Gastrocnemius medialis (tissue), 4 donors: ENCODE measurements around the gene ACACB. TPM values are rescaled to one million over a fixed set of nuclear protein-coding genes. Genes with fewer than 3 reads are reported as not detected.

Source experiments
- ATAC-seq, 2 donors: fragments of 150-250 bp; one replicate each; pipeline ENCODE4 v1.9.1; 2016
- DNase-seq, 2 donors: peaks; one replicate each; pipeline ENCODE4 v3.0.0-alpha.2; 2019
- H3K27ac ChIP-seq, 4 donors: fragments of 200-600 bp; sonication (generic); 1 replicate in 1 of 4; 2 replicates in 3 of 4; pipeline ENCODE4 v1.5.1; 2016 to 2018; ENCODE audit warnings: mild to moderate bottlenecking in 2 of 4, moderate library complexity in 1 of 4
- H3K27me3 ChIP-seq, 3 donors: fragments of 200-600 bp; sonication (generic) in 2 of 3; 1 replicate in 1 of 3; 2 replicates in 2 of 3; pipeline versions ENCODE4 v1.5.1 to v1.6.0; 2016 to 2019; ENCODE audit warnings: mild to moderate bottlenecking in 1 of 3, moderate library complexity in 1 of 3
- H3K36me3 ChIP-seq, 2 donors: fragments of 200-600 bp; sonication (generic) in 1 of 2; one replicate each; pipeline ENCODE4 v1.5.1; 2017 to 2018
- H3K4me1 ChIP-seq, 2 donors: fragments of 200-600 bp; sonication (generic) in 1 of 2; one replicate each; pipeline ENCODE4 v1.5.1; 2016 to 2017; ENCODE audit warnings: mild to moderate bottlenecking in 2 of 2
- H3K4me3 ChIP-seq, 4 donors: fragments of 200-600 bp; sonication (generic) in 3 of 4; 1 replicate in 1 of 4; 2 replicates in 3 of 4; pipeline ENCODE4 v1.5.1; 2016 to 2019; ENCODE audit warnings: mild to moderate bottlenecking in 2 of 4
- H3K9me3 ChIP-seq, 3 donors: fragments of 200-600 bp; sonication (generic) in 2 of 3; 1 replicate in 1 of 3; 2 replicates in 2 of 3; pipeline ENCODE4 v1.5.1; 2016 to 2019
- POLR2A ChIP-seq, 2 donors: fragments of 450-650 bp; IDR thresholded peaks; one replicate each; pipeline ENCODE4 v1.6.1; 2017; ENCODE audit warnings: antibody characterized with exemption in 2 of 2, mild to moderate bottlenecking in 2 of 2, moderate library complexity in 2 of 2
- in situ Hi-C, 4 donors: fragments of 200-750 bp; cut with MboI; loops; one replicate each; pipeline versions ENCODE4 v1.15.0 to v1.8.0; 2017; ENCODE audit warnings: low sequenced_read_pairs in 4 of 4
- intact Hi-C: fragments of 100-400 bp; cut with DNase I; formaldehyde crosslinking; loops from one replicate; pipeline ENCODE4 v1.15.1; 2023; ENCODE audit warnings: low total_unique reads
- total RNA-seq, 4 donors: library from RNA; depleted of rRNA; stranded (reverse); fragments of >200 nt; gene quantifications; one replicate each; pipeline versions ENCODE4 v1.1.0 to v1.2.3, GENCODE V29; 2016
- TF ChIP-seq, protein P1 (sequence below), 5 experiments: fragments of 450-650 bp in 3 of 5; fragments of 200-600 bp in 2 of 5; sonication (generic) in 2 of 5; IDR thresholded peaks in 4 of 5; conservative IDR thresholded peaks in 1 of 5; 1 replicate in 4 of 5; 2 replicates in 1 of 5; pipeline ENCODE4 v1.5.1; 2016 to 2019; ENCODE audit warnings: antibody characterized with exemption in 5 of 5, mild to moderate bottlenecking in 3 of 5, moderate library complexity in 3 of 5

ACACB gene
- total RNA-seq, 4 donors from 2014 or later, result 595 to 1,103 (median 698) TPM

DNA sequence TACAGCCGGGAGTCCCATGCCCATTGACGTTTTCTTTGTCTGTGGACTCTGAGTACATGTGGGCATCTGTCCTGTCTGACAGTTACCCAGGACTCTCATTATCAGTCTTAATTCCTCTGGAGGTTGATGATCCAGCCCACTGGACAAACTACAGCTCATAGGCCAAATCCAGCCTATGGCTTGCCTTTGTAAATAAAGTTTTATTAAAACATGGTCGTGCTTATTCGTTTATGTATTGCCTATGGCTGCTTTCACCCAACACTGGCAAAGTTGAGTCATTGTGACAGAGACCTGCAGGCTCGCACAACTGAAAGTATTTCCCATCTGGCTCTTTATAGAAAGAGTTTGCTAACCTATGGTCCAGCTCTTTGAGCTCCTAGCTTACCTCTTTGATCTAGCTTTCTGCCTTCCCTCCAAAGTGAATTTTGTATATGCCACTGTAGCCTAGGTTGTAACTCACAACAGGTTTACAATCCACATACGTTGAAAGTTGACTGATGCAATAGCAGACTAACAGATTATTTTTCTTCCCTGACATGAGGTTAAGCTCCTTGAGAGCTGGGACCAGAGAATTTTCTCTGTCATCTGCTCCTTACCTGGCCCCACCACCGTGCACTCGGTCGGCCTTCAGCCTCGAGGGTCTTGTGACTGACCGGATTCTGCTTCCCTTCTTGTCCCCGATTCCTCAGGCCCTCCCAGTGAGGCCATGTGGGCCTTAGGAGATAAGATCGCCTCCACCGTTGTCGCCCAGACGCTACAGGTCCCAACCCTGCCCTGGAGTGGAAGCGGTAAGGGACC is 57.3 kb downstream of the ACACB start:
- Histone ChIP-seq H3K27me3 (no peaks in the 10 kb centered on the region), H3K27ac (peak overlapping the region in 2 of 4 donors; percentile 40 to 54), H3K36me3 (peaks cover 46 to 100% of the 10 kb centered on the region in 2 donors), H3K4me3 (no peak overlapping the region), H3K4me1 (no peaks in the 10 kb centered on the region), H3K9me3 (no peaks in the 10 kb centered on the region)
- no peak for ATAC-seq
- intact Hi-C loops (loop anchor here (5.0 kb wide), 1 partner anchor 39 kb away; no protein-coding TSS in a partner anchor), in situ Hi-C loops (no loop called here)
- no peak for TF ChIP-seq POLR2A (IDR thresholded peaks at IDR 0.05)
- TF ChIP-seq, protein P1, sequence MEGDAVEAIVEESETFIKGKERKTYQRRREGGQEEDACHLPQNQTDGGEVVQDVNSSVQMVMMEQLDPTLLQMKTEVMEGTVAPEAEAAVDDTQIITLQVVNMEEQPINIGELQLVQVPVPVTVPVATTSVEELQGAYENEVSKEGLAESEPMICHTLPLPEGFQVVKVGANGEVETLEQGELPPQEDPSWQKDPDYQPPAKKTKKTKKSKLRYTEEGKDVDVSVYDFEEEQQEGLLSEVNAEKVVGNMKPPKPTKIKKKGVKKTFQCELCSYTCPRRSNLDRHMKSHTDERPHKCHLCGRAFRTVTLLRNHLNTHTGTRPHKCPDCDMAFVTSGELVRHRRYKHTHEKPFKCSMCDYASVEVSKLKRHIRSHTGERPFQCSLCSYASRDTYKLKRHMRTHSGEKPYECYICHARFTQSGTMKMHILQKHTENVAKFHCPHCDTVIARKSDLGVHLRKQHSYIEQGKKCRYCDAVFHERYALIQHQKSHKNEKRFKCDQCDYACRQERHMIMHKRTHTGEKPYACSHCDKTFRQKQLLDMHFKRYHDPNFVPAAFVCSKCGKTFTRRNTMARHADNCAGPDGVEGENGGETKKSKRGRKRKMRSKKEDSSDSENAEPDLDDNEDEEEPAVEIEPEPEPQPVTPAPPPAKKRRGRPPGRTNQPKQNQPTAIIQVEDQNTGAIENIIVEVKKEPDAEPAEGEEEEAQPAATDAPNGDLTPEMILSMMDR (IDR thresholded peaks at IDR 0.05 in 4 of 5, conservative IDR thresholded peaks at IDR 0.05 in 1 of 5), result no peak
- no peak for DNase-seq

DNA sequence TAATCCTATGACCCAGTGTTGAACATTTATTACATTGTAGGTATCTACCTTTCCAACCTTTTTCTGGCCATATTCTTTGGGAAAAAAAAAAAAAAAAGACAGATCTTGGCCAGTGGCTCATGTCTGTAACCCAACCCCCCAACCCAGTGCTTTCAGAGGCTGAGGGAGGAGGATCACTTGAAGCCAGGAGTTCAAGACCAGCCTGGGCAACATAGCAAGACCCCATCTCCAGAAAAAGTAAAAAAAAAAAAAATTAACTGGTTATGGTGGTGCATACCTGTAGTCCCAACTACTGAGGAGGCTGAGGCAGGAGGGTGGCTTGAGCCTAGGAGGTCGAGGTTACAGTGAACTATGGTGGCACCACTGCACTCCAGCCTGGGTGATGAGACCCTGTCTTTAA is 58.1 kb downstream of the ACACB start:
- Histone ChIP-seq H3K36me3 (peaks cover 49 to 100% of the 10 kb centered on the region in 2 donors), H3K27ac (peak overlapping the region in 2 of 4 donors; percentile 5 to 54)

DNA sequence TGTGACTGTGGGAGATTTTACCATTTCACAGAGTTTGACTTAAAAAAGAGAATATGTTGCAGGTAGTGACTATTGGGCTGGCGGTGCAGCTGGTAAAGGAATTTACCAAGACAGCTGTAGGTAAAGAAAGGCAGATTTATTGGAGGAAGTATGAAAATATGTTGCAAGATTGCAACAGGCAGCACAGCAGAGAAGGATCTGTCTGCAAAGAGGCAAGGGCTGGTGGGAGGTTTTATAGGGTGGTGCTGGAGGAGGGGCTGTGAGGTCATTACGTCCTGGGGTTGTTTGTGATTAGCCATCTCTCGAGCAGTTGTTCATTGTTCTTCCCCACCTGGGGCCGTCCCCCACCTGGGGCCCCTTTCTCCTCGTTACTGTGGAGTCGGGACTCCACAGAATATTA is 62.1 kb downstream of the ACACB start:
- TF ChIP-seq POLR2A (IDR thresholded peaks at IDR 0.05), result no peak
- TF ChIP-seq, protein P1 (IDR thresholded peaks at IDR 0.05 in 4 of 5, conservative IDR thresholded peaks at IDR 0.05 in 1 of 5), result no peak
- intact Hi-C loops, result no loop called here
- no peak for ATAC-seq
- DNase-seq, result no peak
- Histone ChIP-seq H3K27me3 (no peaks in the 10 kb centered on the region), H3K9me3 (no peaks in the 10 kb centered on the region), H3K36me3 (peaks cover 25 to 96% of the 10 kb centered on the region in 2 donors), H3K4me3 (no peak overlapping the region), H3K4me1 (no peaks in the 10 kb centered on the region), H3K27ac (no peak overlapping the region)
- in situ Hi-C loops, result no loop called here

More for the DNA sequence above, 58.1 kb downstream of the ACACB start:
- ATAC-seq (no peak), DNase-seq (no peak)
- Histone ChIP-seq H3K9me3 (no peaks in the 10 kb centered on the region), H3K27me3 (no peaks in the 10 kb centered on the region), H3K4me3 (no peak overlapping the region), H3K4me1 (no peaks in the 10 kb centered on the region)
- in situ Hi-C loops (no loop called here), intact Hi-C loops (loop anchor here (5.0 kb wide), 1 partner anchor 38 kb away; no protein-coding TSS in a partner anchor)
- no peak for TF ChIP-seq POLR2A (IDR thresholded peaks at IDR 0.05)
- TF ChIP-seq, protein P1 (IDR thresholded peaks at IDR 0.05 in 4 of 5, conservative IDR thresholded peaks at IDR 0.05 in 1 of 5), result no peak

DNA sequence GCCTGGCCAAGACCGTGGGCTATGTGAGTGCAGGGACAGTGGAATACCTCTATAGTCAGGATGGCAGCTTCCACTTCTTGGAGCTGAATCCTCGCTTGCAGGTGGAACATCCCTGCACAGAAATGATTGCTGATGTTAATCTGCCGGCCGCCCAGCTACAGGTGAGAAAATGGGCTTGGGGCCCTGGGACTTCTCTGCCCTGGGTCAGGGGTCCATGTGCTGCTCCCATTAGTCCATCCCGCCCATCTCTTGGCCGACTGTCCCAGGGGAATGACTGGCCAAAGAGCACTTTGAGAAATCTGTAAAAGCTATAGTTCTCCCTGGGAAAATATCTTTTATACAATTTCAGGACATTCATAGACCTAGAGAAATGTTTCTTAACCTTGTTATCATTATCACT is 63.5 kb downstream of the ACACB start:
- peak overlapping the region in 2 of 4 donors; percentile 26 to 36 for H3K27ac ChIP-seq
- no peak for TF ChIP-seq POLR2A (IDR thresholded peaks at IDR 0.05)
- TF ChIP-seq, protein P1 (IDR thresholded peaks at IDR 0.05 in 4 of 5, conservative IDR thresholded peaks at IDR 0.05 in 1 of 5), result no peak
- in situ Hi-C loops, result no loop called here
- intact Hi-C loops, result no loop called here
- H3K4me3 ChIP-seq, result no peak overlapping the region
- no peaks in the 10 kb centered on the region for H3K27me3 ChIP-seq
- H3K9me3 ChIP-seq, result no peaks in the 10 kb centered on the region
- DNase-seq (no peak), ATAC-seq (no peak)
- H3K4me1 ChIP-seq, result no peaks in the 10 kb centered on the region
- peaks cover 23 to 96% of the 10 kb centered on the region in 2 donors for H3K36me3 ChIP-seq
